OCI-LY1 (cell line): ENCODE results near the gene ARID3A.

ENCODE experiments used
- H2AFZ ChIP-seq: fragments of 200-600 bp; sonication (generic), shearing (Covaris generic); 2 replicates; pipeline ENCODE4 v1.6.0; 2014; ENCODE audit warnings: antibody characterized with exemption, mild to moderate bottlenecking, low read length
- H3F3A ChIP-seq: fragments of 200-600 bp; sonication (generic), shearing (Covaris generic); 2 replicates; pipeline ENCODE4 v1.6.0; 2014; ENCODE audit warnings: mild to moderate bottlenecking, antibody characterized with exemption, low read length, moderate library complexity; ENCODE audit not compliant: insufficient read depth
- H3K27ac ChIP-seq: fragments of 200-600 bp; sonication (generic); 2 replicates; pipeline ENCODE4 v1.5.1; 2014; ENCODE audit warnings: low read length, mixed run types, mild to moderate bottlenecking, low read depth; ENCODE audit not compliant: poor library complexity, severe bottlenecking
- H3K27me3 ChIP-seq: fragments of 200-600 bp; sonication (generic); 2 replicates; pipeline ENCODE4 v1.6.0; 2014; ENCODE audit warnings: antibody characterized with exemption, mild to moderate bottlenecking, low read length, moderate library complexity; ENCODE audit not compliant: insufficient read depth
- H3K36me3 ChIP-seq: fragments of 200-600 bp; sonication (generic); 2 replicates; pipeline ENCODE4 v1.6.1; 2014; ENCODE audit warnings: mild to moderate bottlenecking, antibody characterized with exemption, low read length, moderate library complexity, mixed read lengths; ENCODE audit not compliant: insufficient read depth
- H3K4me1 ChIP-seq: fragments of 200-600 bp; sonication (generic); 2 replicates; pipeline ENCODE4 v1.5.1; 2014; ENCODE audit warnings: mild to moderate bottlenecking, low read length, moderate library complexity; ENCODE audit not compliant: insufficient read depth, severe bottlenecking
- H3K4me2 ChIP-seq: fragments of 200-600 bp; sonication (generic), shearing (Covaris generic); 2 replicates; pipeline ENCODE4 v1.6.1; 2014; ENCODE audit warnings: low read length
- H3K4me3 ChIP-seq: fragments of 200-600 bp; sonication (generic); 2 replicates; pipeline ENCODE4 v1.5.1; 2014; ENCODE audit warnings: low read length, low read depth, mild to moderate bottlenecking, mixed read lengths; ENCODE audit not compliant: poor library complexity, severe bottlenecking
- H3K79me2 ChIP-seq: fragments of 200-600 bp; shearing (Covaris generic); 2 replicates; pipeline ENCODE4 v1.6.1; 2016; ENCODE audit warnings: mixed run types, low read length, mixed read lengths; ENCODE audit not compliant: insufficient read depth
- H3K9ac ChIP-seq: fragments of 200-600 bp; sonication (generic), shearing (Covaris generic); 2 replicates; pipeline ENCODE4 v1.6.1; 2014; ENCODE audit warnings: mild to moderate bottlenecking, low read length, mixed read lengths
- H3K9me2 ChIP-seq: fragments of 200-600 bp; sonication (generic), shearing (Covaris generic); 2 replicates; pipeline ENCODE4 v1.6.1; 2014; ENCODE audit warnings: low read depth, mild to moderate bottlenecking, low read length, mixed read lengths
- H3K9me3 ChIP-seq: fragments of 200-600 bp; shearing (Covaris generic); 2 replicates; pipeline ENCODE4 v1.6.1; 2014; ENCODE audit warnings: low read length, mixed read lengths
- H4K20me1 ChIP-seq: fragments of 200-600 bp; sonication (generic), shearing (Covaris generic); 2 replicates; pipeline ENCODE4 v1.6.0; 2016; ENCODE audit warnings: mild to moderate bottlenecking, low read length; ENCODE audit not compliant: insufficient read depth
- EZH2 ChIP-seq: fragments of 200-600 bp; sonication (generic), shearing (Covaris generic); IDR thresholded peaks from 2 replicates; pipeline ENCODE4 v1.8.0; 2017; ENCODE audit warnings: borderline replicate concordance, mixed run types, mild to moderate bottlenecking, antibody characterized with exemption, low read length, moderate library complexity, mixed read lengths
- TF ChIP-seq, protein P1 (sequence below): fragments of 200-600 bp; sonication (generic), shearing (Covaris generic); IDR thresholded peaks from 2 replicates; pipeline ENCODE4 v1.5.1; 2017; ENCODE audit warnings: mild to moderate bottlenecking, antibody characterized with exemption, low read length, moderate library complexity, mixed read lengths

Gene ARID3A

DNA sequence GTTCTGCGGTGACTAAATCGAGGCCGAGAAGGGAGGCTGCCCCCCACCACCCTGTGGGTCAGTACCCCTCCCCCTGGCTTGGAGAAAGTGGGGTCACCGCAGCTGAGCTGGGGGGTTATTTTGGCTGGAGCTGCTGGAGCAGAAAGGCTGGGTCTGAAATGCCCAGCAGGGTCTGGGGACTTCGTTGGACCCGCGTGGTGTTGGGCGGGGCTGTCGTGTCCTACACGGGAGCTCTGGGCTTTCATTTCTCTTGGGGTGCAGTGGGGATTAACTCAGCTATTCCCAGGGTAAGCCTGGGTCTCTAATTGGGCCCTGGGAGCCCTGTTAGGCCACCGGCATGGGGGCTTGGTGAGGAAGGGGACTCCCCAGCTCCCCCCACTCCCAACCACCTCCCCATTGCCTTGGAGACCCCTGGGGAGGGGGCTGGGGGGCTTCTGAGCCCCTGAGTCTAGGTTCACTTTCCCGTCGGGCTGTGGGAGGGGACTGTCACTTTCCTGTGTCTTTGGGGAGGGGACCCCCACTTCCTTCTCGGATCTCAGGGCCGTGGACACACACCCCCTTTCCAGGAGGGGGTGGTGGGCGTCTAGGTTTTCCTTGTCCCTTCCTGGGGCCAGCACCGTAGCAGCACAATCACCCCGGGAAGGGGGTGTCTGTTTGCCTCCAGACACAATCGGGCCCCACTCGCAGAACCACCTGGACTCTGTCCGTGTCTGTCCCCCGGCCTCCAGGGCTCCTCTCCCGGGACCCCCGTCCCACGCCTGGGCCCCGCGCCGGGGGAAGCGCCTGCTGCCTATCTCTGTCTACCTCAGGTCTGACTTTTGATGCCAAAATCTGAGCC is 48.1 kb downstream of the ARID3A start:
- H3F3A ChIP-seq, result no peaks in the 10 kb centered on the region
- H3K4me1 ChIP-seq, result no peaks in the 10 kb centered on the region
- H3K79me2 ChIP-seq, result no peaks in the 10 kb centered on the region

DNA sequence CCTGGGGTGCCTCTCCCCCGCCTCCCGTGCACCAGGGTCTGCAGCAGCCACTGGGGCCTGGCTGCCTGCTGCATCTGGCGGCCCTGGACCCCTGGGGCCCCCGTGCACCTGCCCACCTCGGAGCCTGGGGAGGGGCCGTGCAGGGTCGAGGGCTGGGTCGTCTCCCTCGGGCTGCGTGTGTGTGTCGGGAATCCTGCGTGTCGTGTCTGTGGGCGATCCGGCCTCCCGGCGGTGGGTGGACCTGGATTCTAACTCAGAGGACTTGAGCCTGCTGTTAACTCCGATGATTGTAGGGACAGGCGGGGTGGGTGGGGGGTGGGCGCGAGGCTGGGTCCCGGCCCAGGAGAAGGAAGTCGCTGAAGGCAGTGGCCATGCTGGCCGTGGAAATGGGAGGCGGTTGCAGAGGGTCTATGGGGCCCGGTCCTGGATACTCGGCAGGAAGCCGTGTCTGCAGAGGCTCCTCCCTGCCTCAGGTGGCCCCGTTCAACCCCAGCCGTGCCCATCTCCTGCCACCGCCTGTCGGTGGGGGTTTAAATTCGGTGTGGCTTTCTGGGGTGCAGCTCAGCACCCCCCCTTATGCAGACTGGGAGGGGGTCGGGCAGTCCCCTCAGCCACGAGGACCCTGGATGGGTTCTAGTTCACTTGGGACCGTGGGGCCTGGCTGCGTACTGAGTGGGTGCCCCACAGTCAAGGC is 48.9 kb downstream of the ARID3A start:
- Histone ChIP-seq H3K27me3 (no peaks in the 10 kb centered on the region; the same call in 1 of the 2 replicates), H3K9me2 (no peaks in the 10 kb centered on the region), H3K9me3 (peaks cover 5% of the 10 kb centered on the region), H3K9ac (no peak overlapping the region), H3K4me2 (no peak overlapping the region), H3K79me2 (no peaks in the 10 kb centered on the region), H3K27ac (no peak overlapping the region), H2AFZ (no peak overlapping the region), H3F3A (no peaks in the 10 kb centered on the region), H3K4me3 (no peak overlapping the region), H3K4me1 (no peaks in the 10 kb centered on the region), H3K36me3 (peaks cover 4% of the 10 kb centered on the region; the same call in 1 of the 2 replicates), H4K20me1 (no peaks in the 10 kb centered on the region)
- TF ChIP-seq, protein P1, sequence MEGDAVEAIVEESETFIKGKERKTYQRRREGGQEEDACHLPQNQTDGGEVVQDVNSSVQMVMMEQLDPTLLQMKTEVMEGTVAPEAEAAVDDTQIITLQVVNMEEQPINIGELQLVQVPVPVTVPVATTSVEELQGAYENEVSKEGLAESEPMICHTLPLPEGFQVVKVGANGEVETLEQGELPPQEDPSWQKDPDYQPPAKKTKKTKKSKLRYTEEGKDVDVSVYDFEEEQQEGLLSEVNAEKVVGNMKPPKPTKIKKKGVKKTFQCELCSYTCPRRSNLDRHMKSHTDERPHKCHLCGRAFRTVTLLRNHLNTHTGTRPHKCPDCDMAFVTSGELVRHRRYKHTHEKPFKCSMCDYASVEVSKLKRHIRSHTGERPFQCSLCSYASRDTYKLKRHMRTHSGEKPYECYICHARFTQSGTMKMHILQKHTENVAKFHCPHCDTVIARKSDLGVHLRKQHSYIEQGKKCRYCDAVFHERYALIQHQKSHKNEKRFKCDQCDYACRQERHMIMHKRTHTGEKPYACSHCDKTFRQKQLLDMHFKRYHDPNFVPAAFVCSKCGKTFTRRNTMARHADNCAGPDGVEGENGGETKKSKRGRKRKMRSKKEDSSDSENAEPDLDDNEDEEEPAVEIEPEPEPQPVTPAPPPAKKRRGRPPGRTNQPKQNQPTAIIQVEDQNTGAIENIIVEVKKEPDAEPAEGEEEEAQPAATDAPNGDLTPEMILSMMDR, result no peak
- no peak for TF ChIP-seq EZH2

More for the DNA sequence above, 48.1 kb downstream of the ARID3A start:
- Histone ChIP-seq H3K4me3 (no peak overlapping the region), H3K36me3 (peaks cover 4% of the 10 kb centered on the region; the same call in 1 of the 2 replicates), H4K20me1 (no peaks in the 10 kb centered on the region), H3K9ac (no peak overlapping the region), H3K9me2 (no peaks in the 10 kb centered on the region), H3K27me3 (no peaks in the 10 kb centered on the region; the same call in 1 of the 2 replicates), H3K27ac (no peak overlapping the region), H3K4me2 (no peak overlapping the region), H2AFZ (no peak overlapping the region), H3K9me3 (peaks cover 5% of the 10 kb centered on the region)
- TF ChIP-seq EZH2, result no peak
- TF ChIP-seq, protein P1, result no peak

DNA sequence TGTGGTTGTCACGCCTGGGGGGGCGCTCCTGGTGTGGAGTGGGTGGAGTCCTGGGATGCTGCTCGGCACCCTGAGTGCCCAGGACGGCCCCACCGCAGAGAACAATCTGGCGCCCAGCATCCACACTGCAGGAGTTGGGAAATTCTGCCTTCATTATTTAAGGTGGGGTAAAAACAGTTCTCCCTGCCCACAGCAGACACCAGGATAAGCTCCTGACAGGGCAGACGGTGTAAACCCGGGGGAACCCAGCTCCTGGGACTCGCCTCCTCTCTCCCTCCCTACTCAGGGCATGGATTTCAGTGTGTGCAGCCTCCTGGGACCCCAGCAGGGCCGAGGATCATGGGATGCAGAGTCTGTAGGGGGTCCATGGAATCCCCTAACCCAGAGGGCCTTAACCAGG is 50.6 kb downstream of the ARID3A start:
- no peak for TF ChIP-seq EZH2
- TF ChIP-seq, protein P1, result no peak

More for the DNA sequence above, 50.6 kb downstream of the ARID3A start:
- Histone ChIP-seq H3K36me3 (no peaks in the 10 kb centered on the region; the same call in 1 of the 2 replicates), H3K9me3 (no peaks in the 10 kb centered on the region; the same call in 1 of the 2 replicates), H3K4me2 (no peak overlapping the region), H3K27ac (no peak overlapping the region), H3K4me3 (no peak overlapping the region), H3K79me2 (no peaks in the 10 kb centered on the region), H4K20me1 (no peaks in the 10 kb centered on the region), H2AFZ (no peak overlapping the region), H3K9ac (no peak overlapping the region), H3K27me3 (no peaks in the 10 kb centered on the region; the same call in 1 of the 2 replicates), H3K4me1 (no peaks in the 10 kb centered on the region), H3K9me2 (no peaks in the 10 kb centered on the region), H3F3A (no peaks in the 10 kb centered on the region)
